Stimulated activated CD4-positive, alpha-beta T cell treated with anti-CD3 and anti-CD28 coated beads, TNF-alpha, amount 100 ng/mL, for 24 hours (primary cell): ENCODE results near the gene SGPP2.

Experiments
- DNase-seq, 3 experiments: peaks; one replicate each; pipeline ENCODE4 v3.0.0-alpha.2; 2020; ENCODE audit warnings: low read depth in 3 of 3

Gene SGPP2

GRCh38 chr2:222465746-222466145 lies 41.4 kb downstream of the SGPP2 start:
- DNase-seq = no peak

- no peak for DNase-seq
Measured at GRCh38 chr2:222468346-222468745, 44.0 kb downstream of the SGPP2 start.

GRCh38 chr2:222470802-222471468 lies 46.6 kb downstream of the SGPP2 start:
- no peak for DNase-seq

GRCh38 chr2:222477962-222478608 lies 53.7 kb downstream of the SGPP2 start:
- no peak for DNase-seq

- DNase-seq = no peak
Measured at GRCh38 chr2:222479859-222480258, 55.5 kb downstream of the SGPP2 start.

- no peak for DNase-seq
Measured at GRCh38 chr2:222480497-222480896, 56.2 kb downstream of the SGPP2 start.

GRCh38 chr2:222481941-222482340 lies 57.6 kb downstream of the SGPP2 start:
- DNase-seq = no peak

- no peak for DNase-seq
Measured at GRCh38 chr2:222483513-222484039, 59.2 kb downstream of the SGPP2 start.

- no peak for DNase-seq
Measured at GRCh38 chr2:222485367-222486211, 61.2 kb downstream of the SGPP2 start.

GRCh38 chr2:222490131-222490530 lies 65.8 kb downstream of the SGPP2 start:
- DNase-seq = no peak

- DNase-seq = no peak
Measured at GRCh38 chr2:222492683-222493082, 68.3 kb downstream of the SGPP2 start.

GRCh38 chr2:222494104-222494739 lies 69.9 kb downstream of the SGPP2 start:
- no peak for DNase-seq

GRCh38 chr2:222495388-222495787 lies 71.0 kb downstream of the SGPP2 start:
- DNase-seq = no peak

- no peak for DNase-seq
Measured at GRCh38 chr2:222499226-222499625, 74.9 kb downstream of the SGPP2 start.

GRCh38 chr2:222504191-222504590 lies 79.8 kb downstream of the SGPP2 start:
- no peak for DNase-seq

GRCh38 chr2:222504719-222505118 lies 80.4 kb downstream of the SGPP2 start:
- DNase-seq = no peak

- DNase-seq = no peak
Measured at GRCh38 chr2:222506230-222506935, 82.0 kb downstream of the SGPP2 start.

- DNase-seq = no peak
Measured at GRCh38 chr2:222514901-222515300, 90.6 kb downstream of the SGPP2 start.

- DNase-seq = no peak
Measured at GRCh38 chr2:222518570-222519381, 94.4 kb downstream of the SGPP2 start.

GRCh38 chr2:222521099-222521498 lies 96.8 kb downstream of the SGPP2 start:
- no peak for DNase-seq
